Measurements from ENCODE around the gene EPN2.

- TF ChIP-seq CTCF (IDR thresholded peaks at IDR 0.05) (no peak), POLR2A (IDR thresholded peaks at IDR 0.05) (no peak)
These were observed 2.4 kb downstream of the EPN2 start for GRCh38 chr17:19239544-19239943.

Data from testis (tissue), 2 donors.